SK-N-MC (cell line): ENCODE measurements around the gene IGF1R.

Experiments used
- EZH2 ChIP-seq: fragments of 200-600 bp; sonication (generic); IDR thresholded peaks from one replicate; pipeline ENCODE4 v1.6.1; 2017; ENCODE audit warnings: antibody characterized with exemption
- FOXP2 ChIP-seq: optimal IDR thresholded peaks from 2 replicates; pipeline ENCODE3; 2011; ENCODE audit warnings: mild to moderate bottlenecking, moderate library complexity; ENCODE audit not compliant: insufficient read depth; ENCODE audit errors: extremely low read length, control extremely low read depth
- POLR2AphosphoS5 ChIP-seq: IDR thresholded peaks from 2 replicates; pipeline ENCODE4 v1.6.1; 2012; ENCODE audit warnings: mild to moderate bottlenecking, low read depth, low read length, borderline replicate concordance

DNA sequence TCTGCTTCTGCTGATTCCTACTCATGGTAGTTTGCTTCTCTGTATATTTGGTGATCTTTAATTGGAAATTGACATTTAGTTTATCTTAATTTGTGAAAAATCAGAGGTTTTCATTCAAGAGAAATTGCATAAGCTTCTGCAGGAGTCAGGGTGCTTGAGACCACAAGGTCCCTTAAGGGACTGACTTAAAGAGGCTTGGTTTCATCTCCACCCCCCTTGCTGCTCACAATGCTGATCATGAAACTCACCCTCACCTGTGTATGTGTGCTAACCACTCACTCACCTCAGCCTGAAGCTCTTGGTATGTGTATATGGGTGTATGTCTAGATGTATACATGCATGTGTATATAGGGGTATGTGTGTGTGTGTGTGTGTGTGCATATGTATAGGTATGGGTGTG lies 347.8 kb downstream of the IGF1R start:
- TF ChIP-seq POLR2AphosphoS5 = no peak
- TF ChIP-seq EZH2 = no peak
- TF ChIP-seq FOXP2 = no peak
